Measurements from ENCODE around the gene TMEM232. TPM values are rescaled to one million over a fixed set of nuclear protein-coding genes. Genes with fewer than 3 reads are reported as not detected.

Gene TMEM232
- total RNA-seq, 2 donors from 2014 or later: 2.4 to 2.5 TPM

Small RNA genes lying within 50 kb of the gene (microRNA-seq; reads per million reads assigned to microRNA genes)
- gene MIR548F3 (ENCODE audit: borderline microRNAs expressed in 2 of 2): 0 reads per million in 2 donors

Other genes with a start within 250 kb of the TMEM232 start
- gene SLC25A46, start 12.3 kb upstream of the TMEM232 start, total RNA-seq: 10 to 100 TPM; 41.1 to 41.4 TPM